ENCODE data around the gene C1QTNF9B. TPM values are rescaled to one million over a fixed set of nuclear protein-coding genes. Genes with fewer than 3 reads are reported as not detected.

The C1QTNF9B gene
- total RNA-seq, 1 donor from 2014 or later, result not detected

GRCh38 chr13:23934520-23934919 lies 37.2 kb upstream of the C1QTNF9B start:
- H3K27me3 Mint-ChIP-seq (ENCODE audit: unreplicated experiment), result peaks cover 21% of the 10 kb centered on the region
- no peak overlapping the region for H3K27ac Mint-ChIP-seq (ENCODE audit: unreplicated experiment)
- no peak for DNase-seq (ENCODE audit: extremely low spot score, unreplicated experiment)
- H3K4me1 Mint-ChIP-seq (ENCODE audit: unreplicated experiment), result peaks cover 26% of the 10 kb centered on the region
- H3K9me3 Mint-ChIP-seq (ENCODE audit: unreplicated experiment), result peaks cover 17% of the 10 kb centered on the region
- no peak overlapping the region for H3K4me3 Mint-ChIP-seq (ENCODE audit: unreplicated experiment)
- H3K36me3 Mint-ChIP-seq (ENCODE audit: unreplicated experiment), result no peaks in the 10 kb centered on the region
- TF ChIP-seq CTCF (IDR thresholded peaks at IDR 0.05), result no peak

GRCh38 chr13:23928985-23929384 lies 31.7 kb upstream of the C1QTNF9B start:
- peaks cover 19% of the 10 kb centered on the region for H3K4me1 Mint-ChIP-seq (ENCODE audit: unreplicated experiment)
- DNase-seq (ENCODE audit: extremely low spot score, unreplicated experiment), result no peak
- H3K27ac Mint-ChIP-seq (ENCODE audit: unreplicated experiment), result no peak overlapping the region
- no peaks in the 10 kb centered on the region for H3K9me3 Mint-ChIP-seq (ENCODE audit: unreplicated experiment)
- TF ChIP-seq CTCF (IDR thresholded peaks at IDR 0.05), result no peak
- H3K27me3 Mint-ChIP-seq (ENCODE audit: unreplicated experiment), result no peaks in the 10 kb centered on the region
- H3K36me3 Mint-ChIP-seq (ENCODE audit: unreplicated experiment), result no peaks in the 10 kb centered on the region
- no peak overlapping the region for H3K4me3 Mint-ChIP-seq (ENCODE audit: unreplicated experiment)

- Mint-ChIP-seq H3K27ac (ENCODE audit: unreplicated experiment) (no peak overlapping the region), H3K27me3 (ENCODE audit: unreplicated experiment) (no peaks in the 10 kb centered on the region), H3K36me3 (ENCODE audit: unreplicated experiment) (peaks cover under 1% of the 10 kb centered on the region), H3K4me3 (ENCODE audit: unreplicated experiment) (no peak overlapping the region), H3K9me3 (ENCODE audit: unreplicated experiment) (peaks cover 4% of the 10 kb centered on the region), H3K4me1 (ENCODE audit: unreplicated experiment) (no peaks in the 10 kb centered on the region)
- DNase-seq (ENCODE audit: extremely low spot score, unreplicated experiment), result no peak
- TF ChIP-seq CTCF (IDR thresholded peaks at IDR 0.05), result no peak
Observed at GRCh38 chr13:23923031-23923430, 25.7 kb upstream of the C1QTNF9B start.

GRCh38 chr13:23922005-23922932 lies 25.0 kb upstream of the C1QTNF9B start:
- H3K27ac Mint-ChIP-seq (ENCODE audit: unreplicated experiment), result no peak overlapping the region
- DNase-seq (ENCODE audit: extremely low spot score, unreplicated experiment), result no peak
- peaks cover 4% of the 10 kb centered on the region for H3K36me3 Mint-ChIP-seq (ENCODE audit: unreplicated experiment)
- peaks cover 11% of the 10 kb centered on the region for H3K9me3 Mint-ChIP-seq (ENCODE audit: unreplicated experiment)
- TF ChIP-seq CTCF (IDR thresholded peaks at IDR 0.05), result no peak
- no peaks in the 10 kb centered on the region for H3K27me3 Mint-ChIP-seq (ENCODE audit: unreplicated experiment)
- no peaks in the 10 kb centered on the region for H3K4me1 Mint-ChIP-seq (ENCODE audit: unreplicated experiment)
- H3K4me3 Mint-ChIP-seq (ENCODE audit: unreplicated experiment), result no peak overlapping the region

GRCh38 chr13:23921451-23921888 lies 24.2 kb upstream of the C1QTNF9B start:
- H3K27ac Mint-ChIP-seq (ENCODE audit: unreplicated experiment), result no peak overlapping the region
- H3K4me1 Mint-ChIP-seq (ENCODE audit: unreplicated experiment), result no peaks in the 10 kb centered on the region
- no peak overlapping the region for H3K4me3 Mint-ChIP-seq (ENCODE audit: unreplicated experiment)

More at GRCh38 chr13:23921451-23921888, 24.2 kb upstream of the C1QTNF9B start:
- Mint-ChIP-seq H3K36me3 (ENCODE audit: unreplicated experiment) (peaks cover 4% of the 10 kb centered on the region), H3K27me3 (ENCODE audit: unreplicated experiment) (no peaks in the 10 kb centered on the region), H3K9me3 (ENCODE audit: unreplicated experiment) (peaks cover 15% of the 10 kb centered on the region)
- peak; percentile 73 for TF ChIP-seq CTCF (IDR thresholded peaks at IDR 0.05)
- no peak for DNase-seq (ENCODE audit: extremely low spot score, unreplicated experiment)

Measured in osteocyte (in vitro differentiated cells).